HEK293 (cell line): ENCODE measurements around the gene PRELID2.

Source experiments
- CTCF ChIA-PET: fragments of 350-600 bp; formaldehyde crosslinking; extraction: SDS; loops from one replicate; lab custom pipeline; 2021; ENCODE audit warnings: antibody characterized with exemption; lab: Yijun Ruan, JAX
- POLR2A ChIA-PET: fragments of 300-600 bp; formaldehyde crosslinking; extraction: SDS; loops from one replicate; lab custom pipeline; 2020; ENCODE audit warnings: antibody characterized with exemption, inconsistent platforms; lab: Yijun Ruan, JAX
- H3K27ac ChIP-seq: fragments of 200-500 bp; sonication (Bioruptor generic); 2 replicates; pipeline ENCODE4 v1.5.1; 2014; ENCODE audit warnings: low read depth, low read length, control low read depth, inconsistent platforms; ENCODE audit errors: extremely low read depth
- H3K36me3 ChIP-seq, 2 experiments: fragments of 200-500 bp in 1 of 2; sonication (Bioruptor generic) in 1 of 2; 1 replicate in 1 of 2; 2 replicates in 1 of 2; pipeline ENCODE4 v1.5.1; 2014 to 2017; ENCODE audit warnings: inconsistent platforms in 2 of 2, low read length in 2 of 2; ENCODE audit not compliant: control insufficient read depth in 2 of 2, insufficient read depth in 1 of 2
- H3K4me1 ChIP-seq: fragments of 200-500 bp; sonication (Bioruptor generic); 2 replicates; pipeline ENCODE4 v1.5.1; 2014; ENCODE audit warnings: mild to moderate bottlenecking, low read length, inconsistent platforms; ENCODE audit not compliant: control insufficient read depth, insufficient read depth
- H3K4me3 ChIP-seq: 2 replicates; pipeline ENCODE4 v1.5.1; 2011; ENCODE audit warnings: low read depth, mild to moderate bottlenecking, control low read depth, low read length, moderate library complexity
- H3K9me3 ChIP-seq: fragments of 200-500 bp; sonication (Bioruptor generic); 2 replicates; pipeline ENCODE4 v1.5.1; 2014; ENCODE audit warnings: low read depth, low read length, inconsistent platforms; ENCODE audit not compliant: control insufficient read depth, insufficient read depth
- HOXA7 ChIP-seq: sonication (generic); formaldehyde crosslinking; IDR thresholded peaks from 2 replicates; pipeline ENCODE4 v1.8.1; 2022; ENCODE audit warnings: missing genetic modification reagents, borderline replicate concordance
- KLF9 ChIP-seq: fragments of 450-650 bp; formaldehyde crosslinking; IDR thresholded peaks from 2 replicates; pipeline ENCODE4 v1.5.1; 2016; ENCODE audit warnings: missing biosample characterization, missing genetic modification characterization, low read depth
- MYNN ChIP-seq: fragments of 450-650 bp; formaldehyde crosslinking; IDR thresholded peaks from 2 replicates; pipeline ENCODE4 v1.5.1; 2016; ENCODE audit warnings: missing biosample characterization, missing genetic modification characterization, borderline replicate concordance
- PRDM10 ChIP-seq: fragments of 450-650 bp; formaldehyde crosslinking; IDR thresholded peaks from 2 replicates; pipeline ENCODE4 v1.5.1; 2016; ENCODE audit warnings: missing biosample characterization, missing genetic modification characterization
- SALL2 ChIP-seq: fragments of 450-650 bp; formaldehyde crosslinking; IDR thresholded peaks from 2 replicates; pipeline ENCODE4 v1.5.0; 2017; ENCODE audit warnings: missing biosample characterization, mild to moderate bottlenecking, missing genetic modification characterization, borderline replicate concordance
- SCRT1 ChIP-seq: fragments of 450-650 bp; formaldehyde crosslinking; IDR thresholded peaks from 2 replicates; pipeline ENCODE4 v1.5.1; 2016; ENCODE audit warnings: missing biosample characterization, missing genetic modification characterization, borderline replicate concordance
- SCRT2 ChIP-seq: fragments of 450-650 bp; formaldehyde crosslinking; IDR thresholded peaks from 2 replicates; pipeline ENCODE4 v1.5.1; 2016; ENCODE audit warnings: missing biosample characterization, missing genetic modification characterization
- SP7 ChIP-seq: fragments of 450-650 bp; formaldehyde crosslinking; IDR thresholded peaks from 2 replicates; pipeline ENCODE4 v1.5.1; 2016; ENCODE audit warnings: missing biosample characterization, missing genetic modification characterization
- ZEB2 ChIP-seq: fragments of 450-650 bp; formaldehyde crosslinking; IDR thresholded peaks from 2 replicates; pipeline ENCODE4 v1.5.1; 2016; ENCODE audit warnings: missing biosample characterization, missing genetic modification characterization
- ZFP37 ChIP-seq: fragments of 450-650 bp; formaldehyde crosslinking; IDR thresholded peaks from 2 replicates; pipeline ENCODE4 v1.5.1; 2016; ENCODE audit warnings: missing biosample characterization, missing genetic modification characterization
- ZIC2 ChIP-seq: fragments of 450-650 bp; formaldehyde crosslinking; IDR thresholded peaks from 2 replicates; pipeline ENCODE4 v1.5.1; 2016; ENCODE audit warnings: missing biosample characterization, missing genetic modification characterization
- ZNF37A ChIP-seq: fragments of 450-650 bp; IDR thresholded peaks from 2 replicates; pipeline ENCODE4 v1.5.1; 2018; ENCODE audit warnings: missing biosample characterization, missing genetic modification characterization
- ZNF629 ChIP-seq: fragments of 450-650 bp; formaldehyde crosslinking; IDR thresholded peaks from 2 replicates; pipeline ENCODE4 v1.5.1; 2017; ENCODE audit warnings: missing biosample characterization, missing genetic modification characterization
- ZNF660 ChIP-seq: fragments of 450-650 bp; IDR thresholded peaks from 2 replicates; pipeline ENCODE4 v1.5.1; 2018; ENCODE audit warnings: missing biosample characterization, mild to moderate bottlenecking, missing genetic modification characterization
- ZNF830 ChIP-seq: fragments of 450-650 bp; IDR thresholded peaks from 2 replicates; pipeline ENCODE4 v1.5.0; 2018; ENCODE audit warnings: missing biosample characterization, missing genetic modification characterization, low read depth, mild to moderate bottlenecking, moderate library complexity
- TF ChIP-seq, protein P1 (sequence below): fragments of 450-650 bp; formaldehyde crosslinking; IDR thresholded peaks from 2 replicates; pipeline ENCODE4 v1.5.1; 2016; ENCODE audit warnings: missing biosample characterization, missing genetic modification characterization
- TF ChIP-seq, protein P2 (sequence below): fragments of 450-650 bp; formaldehyde crosslinking; IDR thresholded peaks from 2 replicates; pipeline ENCODE4 v1.5.1; 2017; ENCODE audit warnings: missing biosample characterization, missing genetic modification characterization
- TF ChIP-seq, protein P3 (sequence below): fragments of 450-650 bp; formaldehyde crosslinking; IDR thresholded peaks from 2 replicates; pipeline ENCODE4 v1.5.1; 2016; ENCODE audit warnings: missing biosample characterization, missing genetic modification characterization
- TF ChIP-seq, protein P4 (sequence below): fragments of 450-650 bp; formaldehyde crosslinking; IDR thresholded peaks from 2 replicates; pipeline ENCODE4 v1.5.1; 2017; ENCODE audit warnings: missing biosample characterization, missing genetic modification characterization

Gene PRELID2

GRCh38 chr5:145854651-145855258, 19.6 kb upstream of the PRELID2 start (continued):
- TF ChIP-seq, protein P1, sequence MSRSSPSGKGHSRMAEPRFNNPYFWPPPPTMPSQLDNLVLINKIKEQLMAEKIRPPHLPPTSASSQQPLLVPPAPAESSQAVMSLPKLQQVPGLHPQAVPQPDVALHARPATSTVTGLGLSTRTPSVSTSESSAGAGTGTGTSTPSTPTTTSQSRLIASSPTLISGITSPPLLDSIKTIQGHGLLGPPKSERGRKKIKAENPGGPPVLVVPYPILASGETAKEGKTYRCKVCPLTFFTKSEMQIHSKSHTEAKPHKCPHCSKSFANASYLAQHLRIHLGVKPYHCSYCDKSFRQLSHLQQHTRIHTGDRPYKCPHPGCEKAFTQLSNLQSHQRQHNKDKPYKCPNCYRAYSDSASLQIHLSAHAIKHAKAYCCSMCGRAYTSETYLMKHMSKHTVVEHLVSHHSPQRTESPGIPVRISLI: no peak
- TF ChIP-seq ZNF629: 0 out of 2 replicates have a peak, but pooled peaks have one; percentile 14
- TF ChIP-seq, protein P2, sequence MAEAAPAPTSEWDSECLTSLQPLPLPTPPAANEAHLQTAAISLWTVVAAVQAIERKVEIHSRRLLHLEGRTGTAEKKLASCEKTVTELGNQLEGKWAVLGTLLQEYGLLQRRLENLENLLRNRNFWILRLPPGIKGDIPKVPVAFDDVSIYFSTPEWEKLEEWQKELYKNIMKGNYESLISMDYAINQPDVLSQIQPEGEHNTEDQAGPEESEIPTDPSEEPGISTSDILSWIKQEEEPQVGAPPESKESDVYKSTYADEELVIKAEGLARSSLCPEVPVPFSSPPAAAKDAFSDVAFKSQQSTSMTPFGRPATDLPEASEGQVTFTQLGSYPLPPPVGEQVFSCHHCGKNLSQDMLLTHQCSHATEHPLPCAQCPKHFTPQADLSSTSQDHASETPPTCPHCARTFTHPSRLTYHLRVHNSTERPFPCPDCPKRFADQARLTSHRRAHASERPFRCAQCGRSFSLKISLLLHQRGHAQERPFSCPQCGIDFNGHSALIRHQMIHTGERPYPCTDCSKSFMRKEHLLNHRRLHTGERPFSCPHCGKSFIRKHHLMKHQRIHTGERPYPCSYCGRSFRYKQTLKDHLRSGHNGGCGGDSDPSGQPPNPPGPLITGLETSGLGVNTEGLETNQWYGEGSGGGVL (tag by site-specific recombination): peak; percentile 31; the same call in 1 of the 2 replicates
- peak; percentile 63 for TF ChIP-seq ZEB2 (tag by site-specific recombination)
- peak; percentile 38; the same call in 1 of the 2 replicates for TF ChIP-seq ZNF660 (tag by site-specific recombination)
- peak; percentile 85 for TF ChIP-seq SCRT2 (tag by site-specific recombination)
- peak; percentile 43; the same call in 1 of the 2 replicates for TF ChIP-seq MYNN
- TF ChIP-seq HOXA7 (CRISPR knock-in tag): no peak
- TF ChIP-seq SALL2 (tag by site-specific recombination): no peak
- TF ChIP-seq, protein P3, sequence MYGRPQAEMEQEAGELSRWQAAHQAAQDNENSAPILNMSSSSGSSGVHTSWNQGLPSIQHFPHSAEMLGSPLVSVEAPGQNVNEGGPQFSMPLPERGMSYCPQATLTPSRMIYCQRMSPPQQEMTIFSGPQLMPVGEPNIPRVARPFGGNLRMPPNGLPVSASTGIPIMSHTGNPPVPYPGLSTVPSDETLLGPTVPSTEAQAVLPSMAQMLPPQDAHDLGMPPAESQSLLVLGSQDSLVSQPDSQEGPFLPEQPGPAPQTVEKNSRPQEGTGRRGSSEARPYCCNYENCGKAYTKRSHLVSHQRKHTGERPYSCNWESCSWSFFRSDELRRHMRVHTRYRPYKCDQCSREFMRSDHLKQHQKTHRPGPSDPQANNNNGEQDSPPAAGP (tag by site-specific recombination): 0 out of 2 replicates have a peak, but pooled peaks have one; percentile 29
- TF ChIP-seq, all 188 proteins: peak for 11

DNA sequence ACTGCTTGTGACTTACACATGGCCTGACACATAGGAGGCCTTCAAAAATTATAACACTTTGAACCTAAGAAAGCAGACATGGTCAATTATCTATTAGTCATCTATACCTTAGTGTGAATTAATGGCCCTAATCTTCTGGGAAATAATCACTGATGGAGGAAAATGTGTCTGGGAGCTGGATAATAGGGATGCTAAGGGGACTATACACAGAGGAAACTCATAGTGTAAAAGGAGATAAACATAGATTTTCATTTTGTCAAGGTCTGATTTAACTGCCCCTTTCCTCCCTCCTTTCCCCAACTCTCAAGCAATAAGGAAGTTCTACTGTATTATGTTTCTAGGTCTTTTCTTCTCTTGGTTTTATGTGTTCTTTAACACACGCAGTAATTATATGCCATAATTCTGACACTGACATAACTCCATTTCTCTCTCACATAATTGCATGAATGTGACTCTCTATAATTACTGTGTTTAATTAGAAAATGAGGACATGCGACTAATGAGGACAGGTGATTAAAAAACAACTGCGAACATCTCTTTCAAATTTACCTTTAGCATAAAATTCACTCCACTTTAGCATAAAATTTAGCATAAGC, 18.7 kb upstream of the PRELID2 start:
- Histone ChIP-seq H3K4me1 (no peaks in the 10 kb centered on the region), H3K27ac (no peak overlapping the region), H3K9me3 (no peaks in the 10 kb centered on the region), H3K36me3 (no peaks in the 10 kb centered on the region), H3K4me3 (no peak overlapping the region)
- ChIA-PET POLR2A (no interaction called here), CTCF (no interaction called here)
- TF ChIP-seq, protein P4, sequence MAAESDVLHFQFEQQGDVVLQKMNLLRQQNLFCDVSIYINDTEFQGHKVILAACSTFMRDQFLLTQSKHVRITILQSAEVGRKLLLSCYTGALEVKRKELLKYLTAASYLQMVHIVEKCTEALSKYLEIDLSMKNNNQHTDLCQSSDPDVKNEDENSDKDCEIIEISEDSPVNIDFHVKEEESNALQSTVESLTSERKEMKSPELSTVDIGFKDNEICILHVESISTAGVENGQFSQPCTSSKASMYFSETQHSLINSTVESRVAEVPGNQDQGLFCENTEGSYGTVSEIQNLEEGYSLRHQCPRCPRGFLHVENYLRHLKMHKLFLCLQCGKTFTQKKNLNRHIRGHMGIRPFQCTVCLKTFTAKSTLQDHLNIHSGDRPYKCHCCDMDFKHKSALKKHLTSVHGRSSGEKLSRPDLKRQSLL (tag by site-specific recombination): no peak
- TF ChIP-seq SP7 (tag by site-specific recombination): peak; percentile 72; the same call in 1 of the 2 replicates

DNA sequence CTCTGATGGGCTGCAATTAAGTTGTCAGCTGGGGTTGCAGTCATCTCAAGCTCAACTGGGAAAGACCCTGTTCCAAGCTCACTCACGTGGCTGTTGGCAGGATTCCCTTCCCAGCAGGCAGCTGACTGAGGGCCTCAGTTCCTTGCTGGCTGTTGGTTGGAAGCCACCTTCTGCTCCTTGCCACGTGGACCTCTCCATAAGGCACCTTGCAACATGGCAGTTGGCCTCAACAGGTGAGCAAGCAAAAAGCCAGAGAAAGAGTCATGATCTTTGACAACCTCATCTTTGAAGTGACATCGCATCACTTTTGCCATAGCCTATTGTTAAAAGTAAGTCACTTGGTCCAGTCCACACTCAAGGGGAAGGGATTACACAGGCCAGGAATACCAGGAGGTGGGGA, 17.8 kb upstream of the PRELID2 start:
- H3K36me3 ChIP-seq: no peaks in the 10 kb centered on the region
- CTCF ChIA-PET: no interaction called here
- TF ChIP-seq PRDM10 (tag by site-specific recombination) (peak; percentile 28; the same call in 1 of the 2 replicates), ZFP37 (tag by site-specific recombination) (no peak), ZNF830 (tag by site-specific recombination) (no peak), KLF9 (no peak), ZNF37A (no peak), SCRT1 (tag by site-specific recombination) (peak; percentile 39; the same call in 1 of the 2 replicates), SCRT2 (tag by site-specific recombination) (peak; percentile 67), ZIC2 (peak; percentile 67)
- no peaks in the 10 kb centered on the region for H3K9me3 ChIP-seq
- no peaks in the 10 kb centered on the region for H3K4me1 ChIP-seq
- H3K27ac ChIP-seq: no peak overlapping the region
- H3K4me3 ChIP-seq: no peak overlapping the region
- POLR2A ChIA-PET: no interaction called here
